Measurements from ENCODE around the gene C16orf96.

The C16orf96 gene

GRCh38 chr16:4641306-4641687, 85.2 kb downstream of the C16orf96 start:
- Histone ChIP-seq H3F3A (ENCODE audit: insufficient read depth) (no peaks in the 10 kb centered on the region), H3K27me3 (ENCODE audit: low read length) (no peaks in the 10 kb centered on the region), H3K9me3 (ENCODE audit: insufficient read depth, low read length) (no peaks in the 10 kb centered on the region), H3K36me3 (ENCODE audit: low read length) (no peaks in the 10 kb centered on the region), H3K4me2 (ENCODE audit: low read depth, low read length, poor library complexity, severe bottlenecking) (no peak overlapping the region), H2AFZ (ENCODE audit: low read depth, low read length, severe bottlenecking) (no peak overlapping the region), H3K79me2 (ENCODE audit: insufficient read depth, low read length) (peaks cover 17% of the 10 kb centered on the region; the same call in 1 of the 2 replicates), H3K27ac (ENCODE audit: low read depth, low read length) (no peak overlapping the region), H3K4me3 (ENCODE audit: insufficient read depth, low read length, poor library complexity, severe bottlenecking) (no peak overlapping the region), H4K20me1 (ENCODE audit: low read depth, low read length) (peaks cover 3% of the 10 kb centered on the region; the same call in 1 of the 2 replicates), H3K9me2 (replicated peaks; ENCODE audit: insufficient read depth, low read length) (no peaks in the 10 kb centered on the region), H3K9ac (ENCODE audit: low read length) (no peak overlapping the region)
- no peak for TF ChIP-seq CTCF (IDR thresholded peaks at IDR 0.05; ENCODE audit: insufficient read depth, low read length, poor library complexity, severe bottlenecking)
- TF ChIP-seq EZH2phosphoT487 (conservative IDR thresholded peaks at IDR 0.05; ENCODE audit: low read length), result no peak

GRCh38 chr16:4641895-4642294, 85.8 kb downstream of the C16orf96 start:
- Histone ChIP-seq H3K9me2 (replicated peaks; ENCODE audit: insufficient read depth, low read length) (no peaks in the 10 kb centered on the region), H3K4me3 (ENCODE audit: insufficient read depth, low read length, poor library complexity, severe bottlenecking) (no peak overlapping the region), H3K27ac (ENCODE audit: low read depth, low read length) (no peak overlapping the region), H4K20me1 (ENCODE audit: low read depth, low read length) (peaks cover 3% of the 10 kb centered on the region; the same call in 1 of the 2 replicates), H3K9me3 (ENCODE audit: insufficient read depth, low read length) (no peaks in the 10 kb centered on the region), H3K4me2 (ENCODE audit: low read depth, low read length, poor library complexity, severe bottlenecking) (no peak overlapping the region), H3K36me3 (ENCODE audit: low read length) (no peaks in the 10 kb centered on the region), H3K79me2 (ENCODE audit: insufficient read depth, low read length) (peaks cover 17% of the 10 kb centered on the region; the same call in 1 of the 2 replicates), H3F3A (ENCODE audit: insufficient read depth) (no peaks in the 10 kb centered on the region), H3K9ac (ENCODE audit: low read length) (no peak overlapping the region), H3K27me3 (ENCODE audit: low read length) (no peaks in the 10 kb centered on the region), H2AFZ (ENCODE audit: low read depth, low read length, severe bottlenecking) (no peak overlapping the region)
- no peak for TF ChIP-seq CTCF (IDR thresholded peaks at IDR 0.05; ENCODE audit: insufficient read depth, low read length, poor library complexity, severe bottlenecking)
- no peak for TF ChIP-seq EZH2phosphoT487 (conservative IDR thresholded peaks at IDR 0.05; ENCODE audit: low read length)

- peaks cover 3% of the 10 kb centered on the region; the same call in 1 of the 2 replicates for H4K20me1 ChIP-seq (ENCODE audit: low read depth, low read length)
- no peaks in the 10 kb centered on the region for H3K36me3 ChIP-seq (ENCODE audit: low read length)
- H3K27me3 ChIP-seq (ENCODE audit: low read length), result no peaks in the 10 kb centered on the region
- H3K79me2 ChIP-seq (ENCODE audit: insufficient read depth, low read length), result peaks cover 12% of the 10 kb centered on the region; the same call in 1 of the 2 replicates
- no peaks in the 10 kb centered on the region for H3K9me3 ChIP-seq (ENCODE audit: insufficient read depth, low read length)
- H3K9me2 ChIP-seq (replicated peaks; ENCODE audit: insufficient read depth, low read length), result no peaks in the 10 kb centered on the region
- no peak for TF ChIP-seq CTCF (IDR thresholded peaks at IDR 0.05; ENCODE audit: insufficient read depth, low read length, poor library complexity, severe bottlenecking)
- TF ChIP-seq EZH2phosphoT487 (conservative IDR thresholded peaks at IDR 0.05; ENCODE audit: low read length), result no peak
- no peak overlapping the region for H3K9ac ChIP-seq (ENCODE audit: low read length)
- no peaks in the 10 kb centered on the region for H3F3A ChIP-seq (ENCODE audit: insufficient read depth)
- H3K27ac ChIP-seq (ENCODE audit: low read depth, low read length), result no peak overlapping the region
- no peak overlapping the region for H2AFZ ChIP-seq (ENCODE audit: low read depth, low read length, severe bottlenecking)
- no peak overlapping the region for H3K4me3 ChIP-seq (ENCODE audit: insufficient read depth, low read length, poor library complexity, severe bottlenecking)
- no peak overlapping the region for H3K4me2 ChIP-seq (ENCODE audit: low read depth, low read length, poor library complexity, severe bottlenecking)
These were observed 90.9 kb downstream of the C16orf96 start for GRCh38 chr16:4646773-4647643.

Data from SU-DHL-6 (cell line).